Gastroesophageal sphincter (tissue), 3 donors: ENCODE results near the gene KCND3.

Source experiments
- POLR2AphosphoS5 ChIP-seq: sonication (generic); formaldehyde crosslinking; IDR thresholded peaks from one replicate; pipeline ENCODE4 v1.6.1; 2017; ENCODE audit warnings: antibody characterized with exemption
- TF ChIP-seq, protein P1 (sequence below), 4 experiments: fragments of 200-600 bp in 2 of 4; fragments of 450-650 bp in 2 of 4; sonication (generic) in 1 of 4; IDR thresholded peaks; one replicate each; pipeline ENCODE4 v1.5.1; 2017 to 2019; ENCODE audit warnings: antibody characterized with exemption in 4 of 4, mild to moderate bottlenecking in 2 of 4, moderate library complexity in 2 of 4

DNA sequence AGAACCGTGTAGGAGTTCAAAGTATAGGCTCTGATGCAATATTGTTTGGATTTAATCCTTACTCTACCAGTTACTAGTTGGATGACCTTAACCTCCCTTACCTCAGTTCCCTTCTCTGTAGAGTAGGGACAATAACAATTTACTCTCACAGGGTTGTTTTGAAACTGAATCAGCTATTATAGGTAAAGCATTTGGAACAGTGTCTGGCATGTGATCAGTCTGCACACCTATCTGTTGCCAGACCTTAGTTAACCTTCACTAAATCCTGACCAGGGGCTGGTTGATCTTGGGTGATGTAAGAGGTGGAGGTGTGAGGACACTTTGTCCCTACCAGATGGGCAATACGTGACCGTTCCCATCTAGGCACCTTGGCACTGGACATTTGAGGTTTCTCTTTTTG, 126.9 kb downstream of the KCND3 start:
- TF ChIP-seq, protein P1, sequence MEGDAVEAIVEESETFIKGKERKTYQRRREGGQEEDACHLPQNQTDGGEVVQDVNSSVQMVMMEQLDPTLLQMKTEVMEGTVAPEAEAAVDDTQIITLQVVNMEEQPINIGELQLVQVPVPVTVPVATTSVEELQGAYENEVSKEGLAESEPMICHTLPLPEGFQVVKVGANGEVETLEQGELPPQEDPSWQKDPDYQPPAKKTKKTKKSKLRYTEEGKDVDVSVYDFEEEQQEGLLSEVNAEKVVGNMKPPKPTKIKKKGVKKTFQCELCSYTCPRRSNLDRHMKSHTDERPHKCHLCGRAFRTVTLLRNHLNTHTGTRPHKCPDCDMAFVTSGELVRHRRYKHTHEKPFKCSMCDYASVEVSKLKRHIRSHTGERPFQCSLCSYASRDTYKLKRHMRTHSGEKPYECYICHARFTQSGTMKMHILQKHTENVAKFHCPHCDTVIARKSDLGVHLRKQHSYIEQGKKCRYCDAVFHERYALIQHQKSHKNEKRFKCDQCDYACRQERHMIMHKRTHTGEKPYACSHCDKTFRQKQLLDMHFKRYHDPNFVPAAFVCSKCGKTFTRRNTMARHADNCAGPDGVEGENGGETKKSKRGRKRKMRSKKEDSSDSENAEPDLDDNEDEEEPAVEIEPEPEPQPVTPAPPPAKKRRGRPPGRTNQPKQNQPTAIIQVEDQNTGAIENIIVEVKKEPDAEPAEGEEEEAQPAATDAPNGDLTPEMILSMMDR (IDR thresholded peaks at IDR 0.05), result no peak
- TF ChIP-seq POLR2AphosphoS5, result no peak
